ENCODE results near the gene CHMP2A. TPM values are rescaled to one million over a fixed set of nuclear protein-coding genes. Genes with fewer than 3 reads are reported as not detected.

The CHMP2A gene
- total and polyA plus RNA-seq, 2 donors (not counting 3 experiments of a cell fraction or from before 2014, with no cell fraction given), result 105 to 150 TPM

GRCh38 chr19:58516964-58517833 is 37.7 kb downstream of the CHMP2A start:
- Histone ChIP-seq H3K36me3 (ENCODE audit: control insufficient read depth in 2 of 2, extremely low read depth in 1 of 2, insufficient read depth in 2 of 2, low read length in 2 of 2) (peaks cover 0 to 11% of the 10 kb centered on the region in 2 experiments), H3K27me3 (ENCODE audit: control insufficient read depth in 2 of 2, insufficient read depth in 2 of 2, low read length in 2 of 2) (no peaks in the 10 kb centered on the region), H3K4me2 (ENCODE audit: insufficient read depth, low read length) (no peak overlapping the region), H2AFZ (ENCODE audit: low read depth, low read length) (no peak overlapping the region), H3K9me3 (replicated peaks; ENCODE audit: control insufficient read depth, insufficient read depth, low read length) (no peaks in the 10 kb centered on the region), H4K20me1 (replicated peaks; ENCODE audit: control insufficient read depth, extremely low read depth, insufficient read depth, low read length) (no peaks in the 10 kb centered on the region), H3K9me1 (replicated peaks; ENCODE audit: control insufficient read depth, extremely low read depth, insufficient read depth, low read length) (no peaks in the 10 kb centered on the region), H3K4me1 (ENCODE audit: control insufficient read depth, extremely low read depth, insufficient read depth, low read length) (peaks cover 23% of the 10 kb centered on the region), H3K9ac (replicated peaks; ENCODE audit: extremely low read depth, insufficient read depth, low read length) (no peak overlapping the region), H3K4me3 (replicated peaks in 1 of 3; ENCODE audit: insufficient read depth in 1 of 3, low read depth in 1 of 3, low read length in 3 of 3) (no peak overlapping the region), H3K79me2 (ENCODE audit: control insufficient read depth, insufficient read depth, low read length) (peaks cover 36% of the 10 kb centered on the region), H3K27ac (ENCODE audit: insufficient read depth, low read depth, low read length) (no peak overlapping the region)
- dilution Hi-C loops (cut with MboI; ENCODE audit: extremely low pct_ligation_motif_present, low sequenced_read_pairs) (no loop called here), intact Hi-C loops (cut with micrococcal nuclease) (no loop called here)
- CTCF ChIA-PET, result interaction anchor here (1.0 to 4.6 kb wide), 2 partner anchors 27 to 61 kb away, joined by 3 to 111 read pairs; partner anchors contain the start of gene TRIM28
- TF ChIP-seq FOS (IDR thresholded peaks at IDR 0.05; ENCODE audit: borderline replicate concordance, insufficient read depth, low read length), result no peak
- peak; percentile 13 for TF ChIP-seq POLR2AphosphoS5 (IDR thresholded peaks at IDR 0.05; ENCODE audit: insufficient read depth, low read depth, low read length)
- POLR2A ChIA-PET, result no interaction called here
- BruUV-seq (replicated peaks), result no TSS peak
- DNase-seq (ENCODE audit: low read depth, low spot score) (no peak), FAIRE-seq (no peak)

DNA sequence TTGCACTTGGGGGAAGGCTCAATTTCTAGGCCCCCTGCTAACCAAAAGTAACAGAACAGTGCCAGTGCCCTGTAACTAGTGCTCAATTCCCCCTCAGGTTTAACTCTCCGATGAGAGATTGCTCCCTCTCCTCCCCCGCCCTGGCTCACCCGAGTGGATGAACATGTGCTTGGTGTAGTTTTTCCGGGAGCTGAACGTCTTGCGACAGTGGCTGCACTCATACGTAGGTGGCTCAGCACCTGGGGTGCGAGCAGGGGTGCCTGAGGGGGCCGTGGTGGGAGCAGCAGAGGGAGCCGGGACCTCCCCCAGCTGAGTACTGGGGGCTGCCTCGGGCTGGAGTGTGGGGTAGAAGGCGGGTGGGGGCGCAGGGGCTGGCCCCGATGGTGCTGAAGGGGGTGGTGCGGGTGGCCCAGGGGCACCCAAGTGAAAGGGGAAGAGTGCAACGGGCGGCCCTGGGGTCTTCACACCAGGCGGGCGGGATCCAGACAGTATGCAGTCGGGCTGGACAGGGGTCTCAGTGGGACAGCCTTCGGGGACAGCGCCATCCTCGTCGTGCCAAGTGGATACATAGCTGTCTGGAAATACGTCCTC is 38.6 kb downstream of the CHMP2A start:
- intact Hi-C loops (cut with micrococcal nuclease), result no loop called here
- Histone ChIP-seq H3K79me2 (ENCODE audit: control insufficient read depth, insufficient read depth, low read length) (peaks cover 36% of the 10 kb centered on the region), H3K27ac (ENCODE audit: insufficient read depth, low read depth, low read length) (no peak overlapping the region), H3K4me2 (ENCODE audit: insufficient read depth, low read length) (no peak overlapping the region), H3K9me1 (replicated peaks; ENCODE audit: control insufficient read depth, extremely low read depth, insufficient read depth, low read length) (no peaks in the 10 kb centered on the region), H3K36me3 (ENCODE audit: control insufficient read depth in 2 of 2, extremely low read depth in 1 of 2, insufficient read depth in 2 of 2, low read length in 2 of 2) (peaks cover 0 to 11% of the 10 kb centered on the region in 2 experiments), H3K27me3 (ENCODE audit: control insufficient read depth in 2 of 2, insufficient read depth in 2 of 2, low read length in 2 of 2) (no peaks in the 10 kb centered on the region), H4K20me1 (replicated peaks; ENCODE audit: control insufficient read depth, extremely low read depth, insufficient read depth, low read length) (no peaks in the 10 kb centered on the region), H3K9me3 (replicated peaks; ENCODE audit: control insufficient read depth, insufficient read depth, low read length) (no peaks in the 10 kb centered on the region), H3K9ac (replicated peaks; ENCODE audit: extremely low read depth, insufficient read depth, low read length) (no peak overlapping the region), H2AFZ (ENCODE audit: low read depth, low read length) (no peak overlapping the region), H3K4me3 (replicated peaks in 1 of 3; ENCODE audit: insufficient read depth in 1 of 3, low read depth in 1 of 3, low read length in 3 of 3) (no peak overlapping the region), H3K4me1 (ENCODE audit: control insufficient read depth, extremely low read depth, insufficient read depth, low read length) (peaks cover 19% of the 10 kb centered on the region)
- TF ChIP-seq GATA2 (IDR thresholded peaks at IDR 0.05; ENCODE audit: insufficient read depth, insufficient read length, low read depth, low read length), result no peak
- TF ChIP-seq CTCF (IDR thresholded peaks at IDR 0.05; ENCODE audit: extremely low read depth in 1 of 2, insufficient read depth in 1 of 2, low read depth in 1 of 2, low read length in 2 of 2), result no peak
- TF ChIP-seq MAX (IDR thresholded peaks at IDR 0.05; ENCODE audit: insufficient read depth, insufficient read length), result no peak
- no peak for TF ChIP-seq FOS (IDR thresholded peaks at IDR 0.05; ENCODE audit: borderline replicate concordance, insufficient read depth, low read length)
- FAIRE-seq, result no peak
- ChIA-PET POLR2A (no interaction called here), CTCF (interaction anchor here (1.0 kb wide), 1 partner anchor 27 kb away, joined by 3 read pairs; the partner anchor contains the start of gene TRIM28)
- dilution Hi-C loops (cut with MboI; ENCODE audit: extremely low pct_ligation_motif_present, low sequenced_read_pairs), result no loop called here
- BruUV-seq (replicated peaks), result TSS peak; percentile 4
- no peak for DNase-seq (ENCODE audit: low read depth, low spot score)
